SHP77 treated with DMSO at 0.1 percent for 48 hours (cell line): ENCODE data around the gene SYT9.

Experiments used
- DNase-seq: peaks from one replicate; lab custom pipeline; 2025; lab: John Stamatoyannopoulos, UW

The SYT9 gene, protein sequence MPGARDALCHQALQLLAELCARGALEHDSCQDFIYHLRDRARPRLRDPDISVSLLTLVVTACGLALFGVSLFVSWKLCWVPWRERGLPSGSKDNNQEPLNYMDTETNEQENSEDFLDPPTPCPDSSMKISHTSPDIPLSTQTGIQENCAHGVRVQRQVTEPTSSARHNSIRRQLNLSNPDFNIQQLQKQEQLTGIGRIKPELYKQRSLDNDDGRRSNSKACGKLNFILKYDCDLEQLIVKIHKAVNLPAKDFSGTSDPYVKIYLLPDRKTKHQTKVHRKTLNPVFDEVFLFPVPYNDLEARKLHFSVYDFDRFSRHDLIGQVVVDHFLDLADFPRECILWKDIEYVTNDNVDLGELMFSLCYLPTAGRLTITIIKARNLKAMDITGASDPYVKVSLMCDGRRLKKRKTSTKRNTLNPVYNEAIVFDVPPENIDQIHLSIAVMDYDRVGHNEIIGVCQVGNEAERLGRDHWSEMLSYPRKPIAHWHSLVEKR

GRCh38 chr11:7251836-7252682 lies at the start of gene SYT9:
Gene SYT9, plus strand, starts transcription at chr11:7251904. Its CDS starts 283 bp downstream, at chr11:7252187.
- DNase-seq = no peak

GRCh38 chr11:7202412-7202811 lies 49.3 kb upstream of the SYT9 start:
- DNase-seq = no peak

GRCh38 chr11:7204778-7205177 lies 46.9 kb upstream of the SYT9 start:
- DNase-seq = no peak

GRCh38 chr11:7208391-7208790 lies 43.3 kb upstream of the SYT9 start:
- no peak for DNase-seq

DNA sequence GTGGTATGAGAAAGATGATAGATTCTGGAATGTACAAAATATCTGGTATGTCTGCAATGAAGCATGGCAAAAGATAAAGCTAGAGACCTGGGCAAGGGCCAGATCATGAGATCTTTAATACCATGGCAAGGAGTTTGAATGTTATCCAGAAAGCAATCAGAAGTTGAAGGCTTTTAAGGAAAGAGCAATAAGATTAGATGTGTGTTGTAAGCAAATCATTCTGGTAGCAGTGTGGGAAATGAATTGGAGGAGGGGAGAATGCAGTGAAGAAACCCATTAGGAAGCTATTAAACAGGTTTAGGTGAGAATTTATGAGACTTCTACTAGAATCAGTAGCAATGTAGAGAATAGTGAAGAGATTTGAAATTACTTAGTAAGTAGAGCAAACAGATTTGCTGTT lies 32.2 kb upstream of the SYT9 start:
- DNase-seq = no peak

DNA sequence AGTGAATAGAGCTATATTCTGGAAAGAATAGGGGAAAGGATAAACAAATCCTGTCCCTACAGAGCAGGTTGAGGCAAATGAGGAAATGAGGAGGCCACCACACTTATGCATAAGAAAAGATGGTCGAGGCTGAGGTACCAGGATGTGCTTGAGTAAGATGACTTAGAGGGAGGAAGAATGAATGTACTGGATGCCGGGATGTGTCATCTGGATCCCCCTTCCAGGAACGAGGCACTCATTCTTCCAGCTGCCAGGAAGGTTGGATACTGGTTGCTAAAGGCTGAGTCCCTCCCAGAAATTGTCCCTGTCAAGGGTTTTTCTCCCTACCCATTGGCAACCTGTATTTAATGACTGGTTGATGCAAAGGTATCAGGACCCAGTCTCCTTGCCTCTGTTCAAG lies 31.1 kb upstream of the SYT9 start:
- DNase-seq = no peak

GRCh38 chr11:7222619-7223018 lies 29.1 kb upstream of the SYT9 start:
- DNase-seq = no peak

DNA sequence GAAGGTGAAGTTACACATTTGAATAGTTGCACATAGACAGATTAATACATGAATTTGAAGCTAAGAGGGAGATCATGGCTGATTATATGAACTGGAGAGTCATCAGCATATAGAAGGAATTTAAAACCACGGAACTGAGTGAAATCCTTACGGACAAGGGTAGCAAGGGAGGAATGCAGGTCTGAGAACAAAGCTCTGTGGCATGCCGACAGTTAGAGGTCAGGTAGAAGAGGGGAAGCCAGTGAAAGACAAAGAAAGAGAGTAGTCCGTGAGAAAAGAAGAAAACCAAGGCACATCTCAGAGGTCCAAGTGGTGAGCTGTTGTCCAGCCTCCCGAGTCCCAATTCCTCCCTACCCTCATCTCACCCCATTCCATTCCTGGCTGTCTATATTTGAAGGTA lies 11.8 kb upstream of the SYT9 start:
- no peak for DNase-seq

DNA sequence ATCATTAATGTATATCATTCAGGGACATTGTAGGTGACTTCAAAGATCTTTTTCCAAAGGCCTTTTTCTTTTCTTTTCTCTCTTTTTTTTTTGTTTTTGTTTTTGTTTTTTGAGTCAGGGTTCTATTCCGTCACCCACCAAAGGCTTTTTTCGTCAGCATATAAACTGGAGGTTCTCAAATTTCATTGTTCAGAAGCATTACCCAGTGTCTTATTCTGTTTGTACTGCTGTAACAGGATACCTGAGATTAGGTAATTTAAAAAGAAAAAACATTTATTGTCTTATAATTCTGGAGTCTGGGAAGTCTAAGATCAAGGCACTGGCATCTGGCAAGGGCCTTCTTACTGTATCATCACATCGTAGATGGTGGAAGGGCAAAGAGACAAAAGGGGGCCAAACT lies 6.4 kb upstream of the SYT9 start:
- DNase-seq = no peak

GRCh38 chr11:7246179-7246578 lies 5.5 kb upstream of the SYT9 start:
- no peak for DNase-seq

GRCh38 chr11:7250166-7250565 lies 1.5 kb upstream of the SYT9 start:
- DNase-seq = no peak

DNA sequence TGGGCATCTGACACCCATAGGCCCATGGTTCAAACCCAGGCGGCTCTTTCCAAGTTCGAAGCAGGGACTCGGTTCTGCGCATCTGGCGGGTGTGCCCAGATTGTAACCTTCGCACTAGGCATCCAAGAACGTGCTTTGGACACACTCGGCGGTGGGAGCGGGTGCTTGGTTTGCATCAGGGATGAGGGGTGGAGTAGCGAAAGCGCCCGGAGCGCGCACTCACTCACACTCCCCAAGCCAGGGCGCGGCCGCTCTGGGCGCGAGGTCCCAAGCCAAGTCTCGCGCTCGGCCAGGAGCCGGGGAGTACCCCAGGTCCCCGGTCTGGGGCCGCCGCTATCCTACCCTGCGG lies 243 bp upstream of the SYT9 start:
- no peak for DNase-seq

DNA sequence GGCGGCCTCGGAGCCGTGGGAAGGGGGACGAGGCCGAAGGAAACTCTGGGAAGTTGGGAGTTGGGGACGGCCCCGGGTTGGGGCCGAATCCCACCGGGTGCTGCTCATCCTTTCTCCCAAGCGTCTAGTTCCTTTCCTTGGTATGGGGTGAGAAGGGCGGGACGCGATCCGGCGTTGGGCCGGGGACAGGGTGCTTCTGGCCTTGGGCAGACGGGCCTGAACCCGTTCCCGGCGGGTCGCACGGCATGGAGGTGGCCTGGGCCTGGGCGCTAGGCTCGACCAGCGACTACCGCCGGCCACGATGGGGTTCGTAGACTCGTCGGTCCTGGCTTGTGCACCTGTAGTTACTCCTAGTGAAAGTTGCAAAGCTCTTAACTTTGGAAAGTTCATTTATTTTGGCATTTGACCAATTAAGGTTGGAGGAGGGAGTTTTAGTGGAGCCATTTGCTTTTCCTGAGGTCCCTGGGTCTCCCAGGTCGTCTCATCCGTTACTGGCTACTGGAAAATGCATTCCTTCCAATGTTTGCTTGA lies 1.0 kb downstream of the SYT9 start:
- no peak for DNase-seq

DNA sequence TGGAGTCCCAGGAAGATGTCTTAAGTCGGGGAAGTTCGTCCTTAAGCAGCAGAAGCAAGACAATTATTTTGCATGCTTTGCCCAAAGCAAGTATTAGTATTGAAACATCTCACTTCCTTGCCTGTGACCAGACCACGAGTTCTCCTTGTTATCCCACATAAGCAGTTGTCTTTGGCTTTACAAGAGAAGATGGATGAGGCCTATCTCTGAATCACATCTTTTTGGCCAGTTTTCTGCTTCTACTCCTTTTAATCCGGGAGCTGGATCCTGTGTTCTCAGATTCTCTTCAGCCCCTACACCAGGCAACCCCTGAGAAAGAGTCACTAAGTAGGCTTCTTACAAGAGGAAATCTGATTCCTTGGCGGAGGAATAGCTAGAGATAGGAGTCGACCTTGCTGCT lies 2.1 kb downstream of the SYT9 start:
- DNase-seq = no peak

DNA sequence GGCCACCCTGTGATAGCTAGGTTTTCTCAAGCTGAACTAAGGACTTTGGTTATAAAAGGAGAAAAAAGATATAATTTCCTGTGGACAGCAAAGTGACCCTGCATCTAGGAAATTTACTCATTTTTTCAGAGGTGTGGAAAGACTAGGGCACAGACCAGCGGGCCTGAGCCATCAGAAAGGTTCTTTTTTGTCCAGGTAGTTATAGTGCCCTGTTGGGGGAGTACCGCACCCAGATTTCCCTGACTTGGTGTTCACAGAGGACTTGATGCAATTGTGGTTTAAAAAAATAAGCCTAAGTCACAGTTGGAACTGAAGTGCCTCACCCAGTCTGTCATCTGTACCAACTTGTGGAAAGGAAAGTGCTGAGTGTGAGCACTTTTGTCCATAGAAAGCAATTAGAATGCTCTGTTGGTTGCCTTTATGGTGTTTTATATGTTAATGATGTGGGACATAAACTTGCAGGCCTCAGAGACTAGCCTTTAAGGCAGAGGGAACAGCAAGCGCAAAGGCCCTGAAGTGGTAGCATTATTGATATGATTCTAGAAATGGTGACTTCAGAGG lies 3.1 kb downstream of the SYT9 start:
- no peak for DNase-seq

DNA sequence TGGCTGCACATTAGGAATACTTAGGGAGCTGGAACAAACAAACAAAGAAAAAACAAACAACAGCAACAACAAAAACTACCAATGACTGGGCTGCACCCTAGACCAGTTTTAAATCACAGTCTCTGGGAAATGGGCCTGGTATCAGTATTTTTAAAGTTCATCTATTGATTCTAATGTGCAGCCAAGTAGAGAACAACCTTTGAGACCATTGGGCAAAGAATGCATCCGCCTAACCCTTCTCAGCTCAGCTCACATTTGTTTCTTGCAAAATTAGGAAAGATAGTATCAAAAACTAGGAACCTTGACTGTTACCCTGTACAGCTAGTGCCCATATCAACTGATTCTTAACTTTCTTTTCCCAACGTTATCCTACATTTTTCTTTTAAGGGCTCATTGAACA lies 5.2 kb downstream of the SYT9 start:
- DNase-seq = no peak

- DNase-seq = no peak
Measured at GRCh38 chr11:7257724-7258123, 6.0 kb downstream of the SYT9 start.

- no peak for DNase-seq
Measured at GRCh38 chr11:7261578-7261977, 9.9 kb downstream of the SYT9 start.

DNA sequence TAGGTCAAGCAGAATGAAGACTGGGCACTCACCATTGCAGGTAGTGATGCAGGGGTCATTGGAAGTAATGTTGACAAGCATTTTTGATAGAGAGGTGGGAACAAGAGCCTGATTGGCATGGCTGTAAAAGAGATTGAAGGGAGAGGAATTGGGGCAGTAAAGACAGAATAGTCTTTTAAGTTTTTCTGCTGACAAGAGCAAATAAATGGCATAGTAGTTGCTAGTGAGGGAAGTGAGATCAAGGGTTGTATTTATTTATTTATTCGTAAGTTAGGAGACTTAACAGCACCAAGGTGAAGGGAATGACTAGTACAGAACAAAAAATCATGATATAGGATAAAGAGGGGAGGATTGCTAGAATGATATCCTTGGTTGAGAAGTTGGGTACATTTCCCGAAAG lies 11.0 kb downstream of the SYT9 start:
- DNase-seq = no peak

DNA sequence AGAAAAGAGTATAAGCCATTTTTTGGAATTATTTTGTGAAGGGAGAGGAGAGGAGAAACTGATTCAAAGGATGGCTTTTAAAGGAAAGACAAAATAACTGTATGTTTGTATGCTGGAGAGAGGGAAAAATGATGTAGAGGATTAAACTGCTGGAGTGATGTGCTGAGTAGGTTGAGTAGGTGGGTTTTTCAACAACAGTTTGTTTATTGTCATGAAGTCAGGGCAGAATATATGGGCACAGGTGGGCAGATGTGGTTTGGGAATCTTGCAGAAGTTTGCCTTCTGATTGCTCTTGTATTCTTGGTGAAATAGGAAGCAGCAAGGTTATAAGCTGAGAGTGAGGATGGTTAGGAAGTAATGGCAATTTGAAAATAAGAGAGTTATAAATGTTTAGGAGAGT lies 12.1 kb downstream of the SYT9 start:
- DNase-seq = no peak

GRCh38 chr11:7268758-7269157 lies 17.1 kb downstream of the SYT9 start:
- no peak for DNase-seq

DNA sequence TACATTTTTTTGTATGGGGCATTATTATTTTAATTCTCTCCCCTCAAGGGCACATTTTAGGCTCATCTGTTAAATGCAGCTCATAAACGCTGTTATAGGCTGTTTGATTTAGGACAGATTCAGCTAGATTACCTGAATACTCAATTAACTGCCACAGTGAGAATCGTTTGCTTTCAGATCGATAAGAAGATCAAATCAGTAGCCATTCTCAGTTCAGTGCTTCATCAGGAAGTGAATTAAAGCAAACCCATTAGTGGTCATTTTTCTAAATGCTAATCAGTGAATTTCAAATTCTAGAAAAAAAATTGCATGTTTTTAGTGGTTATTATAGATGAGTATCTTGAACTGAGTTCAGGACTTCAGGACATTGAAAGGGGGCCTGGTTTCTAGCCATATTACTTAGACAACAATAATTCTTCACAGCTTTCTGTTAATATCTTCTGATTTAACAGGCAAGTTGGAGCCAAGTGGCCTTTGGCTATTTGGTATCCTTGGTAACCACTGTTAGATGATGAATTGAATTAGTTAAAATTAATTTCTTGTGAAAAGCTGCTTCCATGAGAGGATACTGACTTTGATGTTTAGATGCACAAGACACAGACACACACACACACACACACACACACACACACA lies 18.6 kb downstream of the SYT9 start:
- no peak for DNase-seq
